Omental fat pad (tissue), 4 donors: ENCODE data around the gene KITLG. TPM values are rescaled to one million over a fixed set of nuclear protein-coding genes. Genes with fewer than 3 reads are reported as not detected.
"Not testable (repeated sequence)": the region's sequence is repeated elsewhere in the genome, so short reads cannot be mapped to it uniquely, and the experiment has no call there.

ENCODE experiments used
- ATAC-seq: fragments of 150-250 bp; one replicate; pipeline ENCODE4 v1.9.1; 2016; ENCODE audit warnings: mild to moderate bottlenecking, moderate library complexity; ENCODE audit not compliant: low FRiP score
- DNase-seq: peaks from one replicate; pipeline ENCODE4 v3.0.0-alpha.2; 2019; ENCODE audit warnings: low spot score
- total RNA-seq, 4 donors: library from RNA; depleted of rRNA; stranded (reverse); fragments of >200 nt; gene quantifications; one replicate each; pipeline ENCODE4 v1.1.0, GENCODE V29; 2016
- TF ChIP-seq, protein P1 (sequence below), 3 donors: fragments of 450-650 bp; IDR thresholded peaks; one replicate each; pipeline ENCODE4 v1.5.1; 2016 to 2017; ENCODE audit warnings: antibody characterized with exemption in 3 of 3, mild to moderate bottlenecking in 3 of 3, moderate library complexity in 2 of 3

KITLG gene
- total RNA-seq, 4 donors from 2014 or later: 12.2 to 29.8 (median 19.8) TPM

DNA sequence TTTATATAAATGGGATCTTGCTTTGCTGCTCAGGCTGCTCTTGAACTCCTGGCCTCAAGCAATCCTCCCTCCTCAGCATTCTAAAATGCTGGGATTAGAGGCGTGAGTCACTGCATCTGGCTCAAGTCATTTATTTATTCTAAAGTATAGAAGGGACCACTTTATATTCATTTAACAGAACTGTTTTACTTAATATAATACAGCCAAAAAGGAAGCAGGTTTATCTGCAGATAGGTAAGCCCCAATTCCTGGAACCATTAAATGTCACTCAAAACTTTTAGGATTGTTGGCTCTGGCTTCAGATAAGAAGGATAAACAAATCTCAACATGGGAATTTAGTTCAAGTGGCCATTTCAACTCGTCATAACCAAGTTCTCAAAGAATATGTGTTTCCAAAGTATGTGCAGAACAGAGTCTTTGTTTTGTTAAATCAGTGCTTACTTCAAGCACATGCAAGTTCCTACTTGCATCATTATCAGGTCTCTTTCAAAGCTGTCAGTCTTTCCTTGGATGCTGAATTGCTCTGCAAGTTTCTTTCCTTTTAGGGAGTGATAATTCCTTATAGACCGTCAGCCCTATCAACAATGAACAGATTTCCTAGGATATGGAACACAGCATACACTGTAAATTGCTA is 60.4 kb downstream of the KITLG start:
- ATAC-seq (no peak), DNase-seq (no peak)

GRCh38 chr12:88518863-88519403 is 61.3 kb downstream of the KITLG start:
- TF ChIP-seq, protein P1, sequence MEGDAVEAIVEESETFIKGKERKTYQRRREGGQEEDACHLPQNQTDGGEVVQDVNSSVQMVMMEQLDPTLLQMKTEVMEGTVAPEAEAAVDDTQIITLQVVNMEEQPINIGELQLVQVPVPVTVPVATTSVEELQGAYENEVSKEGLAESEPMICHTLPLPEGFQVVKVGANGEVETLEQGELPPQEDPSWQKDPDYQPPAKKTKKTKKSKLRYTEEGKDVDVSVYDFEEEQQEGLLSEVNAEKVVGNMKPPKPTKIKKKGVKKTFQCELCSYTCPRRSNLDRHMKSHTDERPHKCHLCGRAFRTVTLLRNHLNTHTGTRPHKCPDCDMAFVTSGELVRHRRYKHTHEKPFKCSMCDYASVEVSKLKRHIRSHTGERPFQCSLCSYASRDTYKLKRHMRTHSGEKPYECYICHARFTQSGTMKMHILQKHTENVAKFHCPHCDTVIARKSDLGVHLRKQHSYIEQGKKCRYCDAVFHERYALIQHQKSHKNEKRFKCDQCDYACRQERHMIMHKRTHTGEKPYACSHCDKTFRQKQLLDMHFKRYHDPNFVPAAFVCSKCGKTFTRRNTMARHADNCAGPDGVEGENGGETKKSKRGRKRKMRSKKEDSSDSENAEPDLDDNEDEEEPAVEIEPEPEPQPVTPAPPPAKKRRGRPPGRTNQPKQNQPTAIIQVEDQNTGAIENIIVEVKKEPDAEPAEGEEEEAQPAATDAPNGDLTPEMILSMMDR (IDR thresholded peaks at IDR 0.05): no peak
- ATAC-seq (no peak), DNase-seq (no peak)

More for the DNA sequence above, 60.4 kb downstream of the KITLG start:
- TF ChIP-seq, protein P1 (IDR thresholded peaks at IDR 0.05): no peak

DNA sequence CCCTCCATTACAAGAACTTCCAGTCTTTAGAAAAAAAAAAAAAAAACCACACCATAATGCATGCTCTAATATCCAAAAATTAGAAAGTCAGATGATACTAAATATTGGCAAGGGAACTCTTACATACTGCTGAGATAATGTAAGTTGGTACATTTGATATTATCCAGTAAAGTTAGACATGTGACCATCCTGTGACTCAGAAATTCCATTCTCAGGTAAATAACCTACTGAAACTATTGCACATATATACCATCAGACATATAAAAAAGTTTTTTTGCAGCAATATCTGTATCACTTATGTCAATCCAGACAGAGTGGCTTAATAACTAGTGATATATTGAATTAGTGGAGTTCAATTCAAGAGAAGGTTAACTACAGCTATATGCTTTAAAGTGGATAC is 63.5 kb downstream of the KITLG start:
- TF ChIP-seq, protein P1 (IDR thresholded peaks at IDR 0.05): no peak
- ATAC-seq: no peak
- DNase-seq: no peak

DNA sequence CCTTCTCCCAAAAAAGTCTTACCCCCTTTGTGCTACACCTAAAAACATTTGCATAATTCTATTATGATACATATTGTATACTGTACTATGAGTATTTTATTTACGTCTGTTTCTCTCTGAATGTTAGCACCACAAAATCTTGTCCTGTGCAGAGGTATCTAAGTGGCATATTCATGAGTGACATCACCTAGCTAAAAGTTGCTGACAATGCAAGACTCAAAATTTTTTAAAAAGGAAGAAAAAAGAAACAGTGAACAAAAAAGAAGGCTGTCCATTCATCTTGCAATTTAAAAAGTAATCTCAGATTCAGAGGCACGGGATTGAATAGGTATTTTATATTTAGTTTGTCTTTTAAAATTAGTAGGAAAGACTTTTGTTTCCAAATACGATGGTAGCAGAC is 69.4 kb downstream of the KITLG start:
- TF ChIP-seq, protein P1 (IDR thresholded peaks at IDR 0.05): no peak
- no peak for ATAC-seq
- no peak for DNase-seq

DNA sequence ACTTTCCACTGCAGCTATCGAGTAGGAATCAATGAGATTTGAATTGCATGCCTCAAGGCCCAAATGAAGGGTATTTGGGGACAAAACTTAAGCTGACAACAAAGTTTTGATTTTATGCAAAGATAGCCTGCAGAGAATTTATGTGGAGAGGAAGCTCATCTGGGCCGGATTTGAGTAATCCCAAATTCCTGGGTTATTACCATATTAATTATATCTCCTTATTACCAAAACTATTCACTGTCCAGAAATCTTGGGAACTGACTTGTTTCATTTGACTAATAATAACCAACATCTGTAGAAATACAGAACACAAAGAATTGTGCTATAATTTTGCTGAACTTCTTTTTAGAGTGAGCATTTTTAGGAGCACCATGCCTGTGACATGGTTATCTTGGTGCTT is 70.4 kb downstream of the KITLG start:
- TF ChIP-seq, protein P1 (IDR thresholded peaks at IDR 0.05): no peak
- DNase-seq (no peak), ATAC-seq (no peak)

- TF ChIP-seq, protein P1 (IDR thresholded peaks at IDR 0.05): no peak
- DNase-seq (no peak), ATAC-seq (no peak)
Observed at GRCh38 chr12:88509347-88509746, 70.9 kb downstream of the KITLG start.

GRCh38 chr12:88507851-88508250 is 72.4 kb downstream of the KITLG start:
- ATAC-seq, DNase-seq: not testable (repeated sequence)
